Heart left ventricle (tissue), 13 donors: Measurements from ENCODE around the gene EXOC2.

Source experiments
- CTCF ChIP-seq, 12 donors: fragments of 200-600 bp; sonication (generic) in 4 of 12; IDR thresholded peaks; one replicate each; pipeline versions ENCODE4 v1.5.0 to v1.8.0; 2018 to 2022; ENCODE audit warnings: antibody characterized with exemption in 12 of 12, mild to moderate bottlenecking in 5 of 12
- POLR2A ChIP-seq, 2 donors: fragments of 450-650 bp; IDR thresholded peaks; one replicate each; pipeline ENCODE4 v1.6.1; 2017; ENCODE audit warnings: antibody characterized with exemption in 2 of 2, mild to moderate bottlenecking in 2 of 2, moderate library complexity in 2 of 2
- donor health status: ischemic (EF 13 %, LVEDD 7.1; RV severe dilation, severe dysfunction).
- donor health status: DM: no; HTN: yes; CAD: no.
- donor health status: DM: no; HTN: no; CAD: no.
- donor health status: ischemic (EF 25% LVEDD 6.9; RV normal size, moderate dysfunction).
- donor health status: ischemic (EF 25% LVEDD 5.7; RV mildly dilated, moderate dysfunction).
- donor health status: ischemic (EF 35%, LVEDD 5.7; RV mildly dilated, moderate dysfunction).
- donor health status: nonischemic (EF 11% LVEDD 7.7; RV severe dilation, severe dysfunction).
- donor health status: DM: yes; HTN: yes; CAD: no.
- donor health status: PGD.
- donor health status: ischemic (EF 29% LVEDD 5.4; RV normal size, mild dysfunction).
- donor health status: nonischemic (EF 23%, LVEDD 6.1; RV moderate dilation, normal function).

GRCh38 chr6:700490-700889, 7.6 kb upstream of the EXOC2 start:
- TF ChIP-seq CTCF (IDR thresholded peaks at IDR 0.05) (no peak), POLR2A (IDR thresholded peaks at IDR 0.05) (no peak)
